Measurements from ENCODE around the gene PC. TPM values are rescaled to one million over a fixed set of nuclear protein-coding genes. Genes with fewer than 3 reads are reported as not detected.
A peak's percentile ranks its signal among the peaks of the same experiment; 100 is the strongest.

Gene PC
- total and polyA plus RNA-seq, 2 donors (not counting 3 experiments of a cell fraction or from before 2014, with no cell fraction given) = 5.5 to 17.5 TPM

DNA sequence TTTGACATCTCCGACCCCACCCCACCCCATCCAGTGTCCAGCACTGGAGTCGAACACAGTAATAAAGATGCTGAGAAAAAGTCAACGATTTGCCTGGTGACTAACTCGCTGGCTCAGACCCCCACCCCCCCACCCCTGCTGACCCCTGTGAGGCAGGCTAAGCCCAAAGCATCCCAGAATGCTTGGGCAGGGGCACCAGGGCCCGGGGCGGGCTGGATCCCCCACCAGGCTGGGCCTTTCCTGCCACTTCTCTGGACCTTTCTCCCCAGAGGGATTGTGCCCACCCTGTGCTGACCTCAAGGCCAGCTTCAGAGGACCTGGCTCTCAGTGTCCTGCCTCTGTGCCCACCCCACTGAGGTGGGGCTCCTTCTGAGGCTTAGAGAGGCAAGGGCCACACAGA lies 18.7 kb upstream of the PC start:
- POLR2A ChIA-PET = no interaction called here
- Histone ChIP-seq H3K4me1 (ENCODE audit: control insufficient read depth, extremely low read depth, insufficient read depth, low read length) (no peaks in the 10 kb centered on the region), H3K27me3 (ENCODE audit: control insufficient read depth in 2 of 2, insufficient read depth in 2 of 2, low read length in 2 of 2) (no peaks in the 10 kb centered on the region), H4K20me1 (replicated peaks; ENCODE audit: control insufficient read depth, extremely low read depth, insufficient read depth, low read length) (no peaks in the 10 kb centered on the region), H2AFZ (ENCODE audit: low read depth, low read length) (no peak overlapping the region), H3K9me1 (replicated peaks; ENCODE audit: control insufficient read depth, extremely low read depth, insufficient read depth, low read length) (no peaks in the 10 kb centered on the region), H3K27ac (ENCODE audit: insufficient read depth, low read depth, low read length) (no peak overlapping the region), H3K36me3 (ENCODE audit: control insufficient read depth in 2 of 2, extremely low read depth in 1 of 2, insufficient read depth in 2 of 2, low read length in 2 of 2) (no peaks in the 10 kb centered on the region), H3K9me3 (replicated peaks; ENCODE audit: control insufficient read depth, insufficient read depth, low read length) (no peaks in the 10 kb centered on the region), H3K4me3 (replicated peaks in 1 of 3; ENCODE audit: insufficient read depth in 1 of 3, low read depth in 1 of 3, low read length in 3 of 3) (no peak overlapping the region), H3K9ac (replicated peaks; ENCODE audit: extremely low read depth, insufficient read depth, low read length) (no peak overlapping the region), H3K79me2 (ENCODE audit: control insufficient read depth, insufficient read depth, low read length) (no peaks in the 10 kb centered on the region), H3K4me2 (ENCODE audit: insufficient read depth, low read length) (no peak overlapping the region)
- intact Hi-C loops (cut with micrococcal nuclease) (loop anchor here (1.0 kb wide), 2 partner anchors 143 to 283 kb away; no protein-coding TSS in a partner anchor), dilution Hi-C loops (cut with MboI; ENCODE audit: extremely low pct_ligation_motif_present, low sequenced_read_pairs) (no loop called here)
- BruUV-seq (replicated peaks) = no TSS peak
- DNase-seq (ENCODE audit: low read depth, low spot score) (no peak), FAIRE-seq (no peak)
- TF ChIP-seq POLR2AphosphoS5 (IDR thresholded peaks at IDR 0.05; ENCODE audit: insufficient read depth, low read depth, low read length) = no peak
- TF ChIP-seq MYC (IDR thresholded peaks at IDR 0.05; ENCODE audit: low read depth, low read length) = no peak
- TF ChIP-seq GATA2 (IDR thresholded peaks at IDR 0.05; ENCODE audit: insufficient read depth, insufficient read length, low read depth, low read length) = no peak
- TF ChIP-seq JUN (IDR thresholded peaks at IDR 0.05; ENCODE audit: borderline replicate concordance, insufficient read depth, insufficient read length, low read depth) = no peak
- no peak for TF ChIP-seq POLR2A (IDR thresholded peaks at IDR 0.05; ENCODE audit: low read depth, low read length)
- TF ChIP-seq FOS (IDR thresholded peaks at IDR 0.05; ENCODE audit: borderline replicate concordance, insufficient read depth, low read length) = no peak
- TF ChIP-seq, protein P1, sequence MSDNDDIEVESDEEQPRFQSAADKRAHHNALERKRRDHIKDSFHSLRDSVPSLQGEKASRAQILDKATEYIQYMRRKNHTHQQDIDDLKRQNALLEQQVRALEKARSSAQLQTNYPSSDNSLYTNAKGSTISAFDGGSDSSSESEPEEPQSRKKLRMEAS (IDR thresholded peaks at IDR 0.05; ENCODE audit: insufficient read depth, insufficient read length) = no peak
- CTCF ChIA-PET = interaction anchor here (0.8 to 2.8 kb wide), 23 partner anchors 9 to 284 kb away, joined by 3 to 49 read pairs (median 7); partner anchors contain the start of genes PC and RCE1

DNA sequence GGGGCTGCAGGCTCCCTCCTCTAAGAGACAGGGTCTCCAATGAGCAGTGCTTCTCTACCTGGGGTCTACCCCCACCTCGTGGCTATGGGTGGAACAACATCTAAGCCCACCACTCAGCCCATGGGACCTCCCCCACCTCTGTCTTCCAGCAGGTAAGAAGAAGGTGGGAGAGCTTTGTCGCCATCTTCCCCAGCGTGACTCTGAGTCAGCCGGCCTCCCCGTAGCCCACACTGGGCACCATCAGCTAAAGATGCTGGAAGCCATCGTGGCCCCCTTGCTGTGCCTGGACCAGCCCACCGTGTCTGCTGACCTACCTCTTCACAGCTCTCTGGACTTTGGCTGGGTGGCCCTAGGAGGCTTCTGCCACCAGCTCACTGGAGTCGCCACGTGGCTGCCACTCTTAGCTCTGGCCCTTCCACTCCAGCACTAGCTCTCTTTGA lies 17.9 kb upstream of the PC start:
- H3K27me3 ChIP-seq (ENCODE audit: control insufficient read depth in 2 of 2, insufficient read depth in 2 of 2, low read length in 2 of 2) = no peaks in the 10 kb centered on the region
- H3K4me1 ChIP-seq (ENCODE audit: control insufficient read depth, extremely low read depth, insufficient read depth, low read length) = peaks cover 4% of the 10 kb centered on the region
- FAIRE-seq (no peak), DNase-seq (ENCODE audit: low read depth, low spot score) (peak; percentile 51)
- H3K36me3 ChIP-seq (ENCODE audit: control insufficient read depth in 2 of 2, extremely low read depth in 1 of 2, insufficient read depth in 2 of 2, low read length in 2 of 2) = no peaks in the 10 kb centered on the region
- H3K9me3 ChIP-seq (replicated peaks; ENCODE audit: control insufficient read depth, insufficient read depth, low read length) = no peaks in the 10 kb centered on the region
- H2AFZ ChIP-seq (ENCODE audit: low read depth, low read length) = no peak overlapping the region
- no TSS peak for BruUV-seq (replicated peaks)
- H3K9me1 ChIP-seq (replicated peaks; ENCODE audit: control insufficient read depth, extremely low read depth, insufficient read depth, low read length) = no peaks in the 10 kb centered on the region
- no peak overlapping the region for H3K4me3 ChIP-seq (replicated peaks in 1 of 3; ENCODE audit: insufficient read depth in 1 of 3, low read depth in 1 of 3, low read length in 3 of 3)
- H3K27ac ChIP-seq (ENCODE audit: insufficient read depth, low read depth, low read length) = no peak overlapping the region
- H4K20me1 ChIP-seq (replicated peaks; ENCODE audit: control insufficient read depth, extremely low read depth, insufficient read depth, low read length) = no peaks in the 10 kb centered on the region
- no peak overlapping the region for H3K4me2 ChIP-seq (ENCODE audit: insufficient read depth, low read length)
- no peak for TF ChIP-seq POLR2A (IDR thresholded peaks at IDR 0.05; ENCODE audit: low read depth, low read length)
- TF ChIP-seq, protein P1 (IDR thresholded peaks at IDR 0.05; ENCODE audit: insufficient read depth, insufficient read length) = no peak
- TF ChIP-seq POLR2AphosphoS5 (IDR thresholded peaks at IDR 0.05; ENCODE audit: insufficient read depth, low read depth, low read length) = no peak
- no peak for TF ChIP-seq EZH2 (IDR thresholded peaks at IDR 0.05; ENCODE audit: borderline replicate concordance, low read depth, low read length, severe bottlenecking)
- TF ChIP-seq, protein P2, sequence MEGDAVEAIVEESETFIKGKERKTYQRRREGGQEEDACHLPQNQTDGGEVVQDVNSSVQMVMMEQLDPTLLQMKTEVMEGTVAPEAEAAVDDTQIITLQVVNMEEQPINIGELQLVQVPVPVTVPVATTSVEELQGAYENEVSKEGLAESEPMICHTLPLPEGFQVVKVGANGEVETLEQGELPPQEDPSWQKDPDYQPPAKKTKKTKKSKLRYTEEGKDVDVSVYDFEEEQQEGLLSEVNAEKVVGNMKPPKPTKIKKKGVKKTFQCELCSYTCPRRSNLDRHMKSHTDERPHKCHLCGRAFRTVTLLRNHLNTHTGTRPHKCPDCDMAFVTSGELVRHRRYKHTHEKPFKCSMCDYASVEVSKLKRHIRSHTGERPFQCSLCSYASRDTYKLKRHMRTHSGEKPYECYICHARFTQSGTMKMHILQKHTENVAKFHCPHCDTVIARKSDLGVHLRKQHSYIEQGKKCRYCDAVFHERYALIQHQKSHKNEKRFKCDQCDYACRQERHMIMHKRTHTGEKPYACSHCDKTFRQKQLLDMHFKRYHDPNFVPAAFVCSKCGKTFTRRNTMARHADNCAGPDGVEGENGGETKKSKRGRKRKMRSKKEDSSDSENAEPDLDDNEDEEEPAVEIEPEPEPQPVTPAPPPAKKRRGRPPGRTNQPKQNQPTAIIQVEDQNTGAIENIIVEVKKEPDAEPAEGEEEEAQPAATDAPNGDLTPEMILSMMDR (IDR thresholded peaks at IDR 0.05; ENCODE audit: extremely low read depth in 1 of 2, insufficient read depth in 1 of 2, low read depth in 1 of 2, low read length in 2 of 2) = peak; percentile 69 to 82
- TF ChIP-seq JUN (IDR thresholded peaks at IDR 0.05; ENCODE audit: borderline replicate concordance, insufficient read depth, insufficient read length, low read depth) = no peak
- intact Hi-C loops (cut with micrococcal nuclease) (loop anchor here (1.0 kb wide), 2 partner anchors 142 to 282 kb away; no protein-coding TSS in a partner anchor), dilution Hi-C loops (cut with MboI; ENCODE audit: extremely low pct_ligation_motif_present, low sequenced_read_pairs) (no loop called here)
- POLR2A ChIA-PET = no interaction called here
- no peaks in the 10 kb centered on the region for H3K79me2 ChIP-seq (ENCODE audit: control insufficient read depth, insufficient read depth, low read length)
- CTCF ChIA-PET = interaction anchor here (0.7 to 2.8 kb wide), 40 partner anchors 8 to 298 kb away, joined by 3 to 49 read pairs (median 4); partner anchors contain the start of genes PC and RCE1
- no peak overlapping the region for H3K9ac ChIP-seq (replicated peaks; ENCODE audit: extremely low read depth, insufficient read depth, low read length)

All from endothelial cell of umbilical vein (primary cell).